Loucy (cell line): Measurements from ENCODE around the gene BTBD9.

Experiments
- CTCF ChIP-seq: fragments of 200-600 bp; sonication (generic); conservative IDR thresholded peaks from 2 replicates; pipeline ENCODE4 v1.5.1; 2014; ENCODE audit warnings: mild to moderate bottlenecking, antibody characterized with exemption, low read length
- EZH2phosphoT487 ChIP-seq: fragments of 200-600 bp; IDR thresholded peaks from 2 replicates; pipeline ENCODE4 v1.6.1; 2018; ENCODE audit warnings: antibody characterized with exemption, mild to moderate bottlenecking, moderate library complexity, borderline replicate concordance

- TF ChIP-seq CTCF = no peak
- no peak for TF ChIP-seq EZH2phosphoT487
These were observed 243.5 kb downstream of the BTBD9 start for GRCh38 chr6:38396209-38396608.
